ENCODE results near the gene TTK.

TTK gene

DNA sequence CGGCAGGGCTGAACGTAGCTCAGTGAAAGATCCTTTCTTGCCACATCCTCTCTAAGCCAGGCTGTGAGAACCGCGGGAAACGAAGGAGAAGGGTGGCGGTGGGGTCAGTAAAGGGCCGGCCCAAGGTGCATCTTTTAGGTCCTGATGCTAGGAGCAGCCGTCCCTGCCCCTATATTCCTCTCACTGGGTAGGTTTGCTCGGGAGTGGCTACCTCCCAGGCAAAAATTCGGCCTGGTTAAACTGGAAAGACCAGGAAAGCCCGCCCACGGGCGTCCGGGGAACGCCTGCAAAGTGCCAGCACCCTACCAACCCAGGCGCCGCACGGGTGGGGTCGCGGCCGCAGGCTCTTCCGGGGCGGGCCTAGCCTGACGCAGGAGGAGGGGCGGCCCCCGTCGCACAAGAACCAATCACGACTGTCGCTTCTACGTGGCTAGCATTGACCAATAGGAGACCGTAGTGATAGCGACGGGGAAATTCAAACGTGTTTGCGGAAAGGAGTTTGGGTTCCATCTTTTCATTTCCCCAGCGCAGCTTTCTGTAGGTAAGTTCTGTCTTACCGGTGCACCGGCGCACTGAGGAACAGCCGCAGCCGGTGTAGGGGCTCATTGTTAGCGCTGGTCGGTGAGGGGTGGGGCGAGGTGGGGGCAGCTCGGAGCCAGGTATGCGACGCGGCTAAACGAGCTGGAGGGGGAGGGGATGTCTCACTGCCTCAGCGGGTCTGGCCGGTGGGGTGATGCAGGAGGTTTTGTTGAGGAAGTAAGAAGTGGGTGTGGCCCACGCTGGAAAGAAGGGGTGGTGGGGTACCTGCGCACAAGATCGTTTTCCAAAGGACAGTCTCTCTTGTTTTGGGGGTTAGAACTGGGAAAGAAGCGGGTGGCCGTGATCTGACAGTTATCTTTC lies at the start of gene TTK:
TTK (plus strand) TSS at position 477 of the 900 bp plus-strand sequence. CDS start 1,195 bp downstream, outside the sequence.
- peak; percentile 80 to 82 for DNase-seq (ENCODE audit: low read depth in 1 of 2, low spot score in 1 of 2)

DNA sequence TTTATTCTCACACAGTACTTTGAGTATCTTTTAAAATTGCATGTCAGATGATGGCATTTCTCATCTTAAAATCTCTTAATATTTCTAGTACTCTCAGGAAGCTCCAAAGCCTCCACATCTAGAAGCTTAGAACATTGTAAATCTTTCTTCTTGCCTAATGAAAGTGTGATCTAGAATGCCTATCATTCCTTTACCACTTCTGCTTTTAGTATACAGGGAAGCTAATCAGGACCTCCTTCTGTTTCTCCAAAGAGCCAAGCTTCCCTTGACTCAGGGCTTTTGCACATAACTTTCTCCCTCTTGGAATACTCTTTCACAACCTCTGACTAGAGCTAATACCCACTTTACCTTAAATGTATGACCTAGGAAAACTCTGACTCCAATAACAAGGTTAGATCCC lies 49.6 kb upstream of the TTK start:
- no peak for DNase-seq (ENCODE audit: low read depth in 1 of 2, low spot score in 1 of 2)

DNA sequence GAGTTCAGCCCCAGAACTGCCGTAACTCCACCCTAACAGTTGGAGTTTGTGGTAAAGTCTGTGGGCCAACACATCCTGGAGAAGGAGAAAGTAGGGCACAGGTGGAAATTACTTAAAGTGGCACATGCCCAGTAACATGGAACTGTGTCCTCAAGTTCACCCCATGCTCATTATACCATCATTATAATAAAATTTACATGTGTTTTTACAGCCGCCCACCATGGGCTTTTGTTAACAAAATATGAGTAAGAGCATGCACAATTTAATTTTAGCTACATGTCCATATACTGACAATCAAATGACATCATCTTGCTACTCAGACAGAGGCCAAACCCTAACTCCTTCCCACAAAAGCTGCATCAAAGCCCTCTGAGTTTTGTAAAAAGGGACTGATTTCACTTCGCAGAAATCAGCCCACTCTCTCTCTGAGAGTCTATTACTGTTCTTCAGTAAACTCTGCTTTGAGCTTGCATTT lies 39.8 kb upstream of the TTK start:
- DNase-seq (ENCODE audit: low read depth in 1 of 2, low spot score in 1 of 2): no peak

DNA sequence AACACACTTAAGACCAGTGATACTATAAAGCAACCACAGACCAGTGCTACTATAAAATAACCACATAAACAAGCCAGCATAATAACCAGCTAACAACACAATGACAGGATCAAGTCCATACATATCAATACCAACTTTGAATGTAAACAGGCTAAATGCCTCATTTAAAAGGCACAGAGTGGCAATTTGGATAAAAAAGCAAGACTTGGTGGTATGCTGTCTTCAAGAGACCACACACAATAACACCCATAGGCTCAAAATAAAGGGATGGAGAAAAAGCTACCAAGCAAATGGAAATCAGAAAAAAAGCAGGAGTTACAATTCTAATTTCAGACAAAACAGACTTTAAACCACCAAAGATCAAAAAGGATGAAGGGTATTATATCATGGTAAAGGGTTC lies 37.3 kb upstream of the TTK start:
- DNase-seq (ENCODE audit: low read depth in 1 of 2, low spot score in 1 of 2): no peak

DNA sequence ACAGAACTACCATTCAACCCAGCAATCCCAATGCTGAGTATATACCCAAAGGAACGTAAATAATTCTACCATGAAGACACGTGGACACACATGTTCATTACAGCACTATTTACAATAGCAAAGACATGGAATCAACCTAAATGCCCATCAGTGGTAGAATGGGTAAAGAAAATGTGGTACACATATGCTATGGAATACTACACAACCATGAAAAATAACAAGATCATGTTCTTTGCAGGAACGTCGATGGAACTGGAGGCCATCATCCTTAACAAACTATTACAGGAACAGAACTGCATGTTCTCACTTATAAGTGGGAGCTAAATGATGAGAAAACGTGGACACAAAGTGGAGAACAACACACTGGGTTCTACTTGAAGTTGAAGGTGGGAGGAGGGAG lies 34.7 kb upstream of the TTK start:
- no peak for DNase-seq (ENCODE audit: low read depth in 1 of 2, low spot score in 1 of 2)

DNA sequence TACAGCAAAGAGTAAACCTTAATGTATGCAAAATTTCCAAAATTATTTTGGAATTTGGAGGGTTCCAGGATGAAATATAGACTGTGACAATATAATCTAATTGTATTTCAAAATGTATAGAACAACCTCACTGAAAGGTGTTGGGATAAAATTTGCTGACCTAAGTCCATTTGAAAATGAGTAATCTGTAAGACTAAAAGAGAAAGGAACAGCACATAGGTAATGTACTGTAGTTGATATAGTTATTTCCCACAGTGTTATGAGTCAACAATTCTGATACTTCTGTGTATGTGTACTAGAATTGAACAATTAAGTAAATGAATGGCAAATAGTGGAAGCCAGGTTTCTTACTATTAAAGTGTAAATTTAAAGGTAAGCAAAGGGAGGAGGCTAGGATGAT lies 33.3 kb upstream of the TTK start:
- no peak for DNase-seq (ENCODE audit: low read depth in 1 of 2, low spot score in 1 of 2)

DNA sequence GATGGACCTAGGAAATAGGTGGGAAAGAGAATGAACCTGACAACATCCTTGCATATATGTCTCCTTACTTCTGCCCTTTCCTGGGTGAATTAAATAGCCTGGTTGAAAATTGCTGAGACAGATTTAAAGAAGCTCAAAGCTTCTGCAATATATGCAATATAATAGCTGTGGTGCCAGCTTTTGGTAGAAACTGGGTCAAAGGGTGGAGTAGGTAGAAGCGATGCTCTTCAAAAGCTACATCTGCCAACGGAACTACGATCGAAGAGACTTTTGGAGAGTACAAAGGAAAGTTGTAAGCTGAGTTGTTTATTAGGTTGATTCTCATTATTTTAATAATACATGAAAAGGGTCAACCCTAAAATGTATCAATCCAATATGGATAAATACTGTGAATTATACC lies 22.8 kb upstream of the TTK start:
- no peak for DNase-seq (ENCODE audit: low read depth in 1 of 2, low spot score in 1 of 2)

DNA sequence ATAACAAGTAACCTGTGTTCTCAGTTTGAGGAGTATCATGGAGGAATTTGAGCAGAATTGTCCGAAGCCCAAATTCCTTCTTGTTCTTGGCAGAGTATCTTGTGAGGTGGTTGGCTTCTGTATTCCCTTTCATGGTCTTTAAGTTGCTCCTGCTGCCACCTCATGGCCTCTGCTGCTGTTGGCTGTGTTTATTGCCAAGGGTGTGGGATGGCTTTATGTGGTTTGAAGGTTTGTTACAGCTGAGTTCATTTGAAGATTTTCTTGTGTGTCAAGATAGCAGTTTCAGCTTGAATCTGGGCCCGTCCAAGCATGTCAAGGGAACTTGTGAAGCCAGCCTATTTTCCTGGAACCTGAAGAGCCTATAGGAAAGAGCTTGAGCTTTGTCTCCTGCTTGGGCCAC lies 20.2 kb upstream of the TTK start:
- no peak for DNase-seq (ENCODE audit: low read depth in 1 of 2, low spot score in 1 of 2)

DNA sequence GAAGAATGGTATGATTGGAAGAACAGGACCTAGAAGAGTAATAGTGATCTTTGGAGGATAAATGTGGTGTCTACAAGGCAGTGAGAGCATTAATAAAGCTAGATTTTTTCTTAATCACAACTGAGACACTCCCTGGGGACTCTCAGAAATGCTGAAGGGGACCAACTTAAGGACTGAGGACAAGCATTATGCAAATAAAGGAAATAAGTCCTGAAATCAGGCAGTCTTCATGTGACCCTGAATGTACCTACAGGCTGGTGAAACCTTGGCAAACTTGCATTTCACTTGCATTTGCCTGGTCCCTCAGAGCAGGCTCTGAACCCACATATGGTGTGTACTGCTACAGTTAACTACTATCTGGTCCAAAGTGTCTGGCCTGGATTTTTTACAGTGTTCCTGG lies 19.3 kb upstream of the TTK start:
- DNase-seq (ENCODE audit: low read depth in 1 of 2, low spot score in 1 of 2): no peak

DNA sequence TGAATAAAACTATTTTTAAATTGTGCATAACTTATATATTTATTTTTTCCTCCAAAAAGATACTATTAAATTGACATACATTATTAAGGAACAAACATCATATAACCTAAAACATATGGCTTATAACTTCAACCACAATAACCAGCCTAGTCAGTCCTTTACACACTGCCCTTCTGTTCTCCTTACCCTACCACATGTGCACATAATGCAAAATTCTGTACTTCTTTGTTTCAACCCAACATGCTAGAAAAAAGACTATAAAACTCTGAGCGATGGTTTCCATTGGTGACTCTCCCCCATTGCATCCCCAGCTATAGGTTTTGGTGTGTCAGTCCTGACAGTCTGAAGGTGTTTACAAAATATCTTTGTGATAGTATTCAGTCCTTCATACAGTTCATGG lies 14.8 kb upstream of the TTK start:
- no peak for DNase-seq (ENCODE audit: low read depth in 1 of 2, low spot score in 1 of 2)

DNA sequence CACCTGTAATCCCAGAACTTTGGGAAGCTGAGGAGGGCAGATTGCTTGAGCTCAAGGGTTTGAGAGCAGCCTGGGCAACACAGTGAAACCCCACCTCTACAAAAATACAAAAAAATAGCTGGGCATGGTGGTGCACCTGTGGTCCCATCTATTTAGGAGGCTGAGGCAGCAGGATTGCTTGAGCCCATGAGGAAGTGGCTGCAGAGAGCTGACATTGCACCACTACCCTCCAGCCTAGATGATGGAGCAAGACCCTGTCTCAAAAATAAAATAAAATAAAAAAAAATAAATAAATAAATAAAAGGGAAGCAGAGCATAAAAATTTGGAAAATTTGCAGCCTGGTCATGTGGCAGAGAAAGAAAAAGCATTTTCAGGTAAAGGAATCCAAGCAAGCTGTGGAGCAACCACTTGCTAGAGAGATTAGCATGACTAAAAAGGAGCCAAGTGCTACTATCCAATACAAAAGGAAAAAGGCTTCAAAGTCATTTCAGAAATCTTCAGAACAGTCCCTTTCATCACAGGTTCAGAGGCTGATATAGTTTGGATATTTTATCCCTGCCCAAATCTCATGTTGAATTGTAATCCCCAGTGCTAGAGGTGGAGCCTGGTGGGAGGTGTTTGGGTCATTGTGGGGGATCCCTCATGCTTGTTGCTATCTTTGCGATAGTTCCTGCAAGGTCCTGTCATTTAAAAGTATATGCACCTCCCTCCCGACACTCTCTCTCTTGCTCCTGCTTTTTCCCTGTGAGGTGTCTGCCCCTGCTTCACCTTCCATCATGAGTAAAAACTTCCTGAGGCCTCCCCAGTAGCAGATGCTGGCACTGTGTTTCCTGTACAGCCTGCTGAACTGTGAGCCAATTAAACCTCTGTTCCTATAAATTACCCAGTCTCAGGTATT lies 11.2 kb upstream of the TTK start:
- DNase-seq (ENCODE audit: low read depth in 1 of 2, low spot score in 1 of 2): no peak

DNA sequence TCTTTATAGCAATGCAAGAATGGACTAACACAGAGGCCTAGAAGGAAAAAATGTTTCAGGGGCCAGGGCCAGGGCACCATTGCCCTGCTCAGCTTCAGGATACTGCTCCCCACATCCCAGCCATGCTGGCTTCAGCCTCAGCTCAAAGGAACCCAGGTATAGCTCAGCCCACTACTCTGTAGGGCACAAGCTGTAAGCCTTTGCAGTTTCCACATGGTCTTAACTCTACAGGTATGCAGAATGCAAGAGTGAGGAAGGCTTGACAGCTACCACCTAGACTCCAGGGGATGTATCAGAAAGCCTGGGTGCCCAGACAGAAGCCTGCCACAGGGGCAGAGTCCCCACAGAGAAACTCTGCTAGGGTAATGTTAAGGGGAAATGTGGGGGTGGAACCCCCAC lies 10.5 kb upstream of the TTK start:
- DNase-seq (ENCODE audit: low read depth in 1 of 2, low spot score in 1 of 2): no peak

DNA sequence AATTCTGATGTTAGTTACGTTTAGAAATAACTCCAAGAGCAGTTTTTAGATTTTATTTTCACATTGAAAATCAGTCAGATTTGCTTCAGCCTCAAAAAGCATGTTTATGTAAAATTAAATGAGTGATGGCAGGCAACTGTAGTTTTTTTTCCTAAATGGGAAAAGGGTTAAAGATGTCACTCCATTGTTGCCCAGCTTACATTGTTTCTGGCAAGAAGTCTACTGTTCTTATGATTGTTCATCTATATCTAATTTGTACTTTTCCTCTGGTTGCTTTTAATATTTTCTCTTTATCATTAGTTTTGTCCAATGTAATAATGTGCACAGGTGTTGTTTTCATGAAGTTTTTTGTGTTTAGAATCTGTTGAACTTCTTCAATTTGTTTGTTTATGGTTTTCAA lies 6.7 kb upstream of the TTK start:
- DNase-seq (ENCODE audit: low read depth in 1 of 2, low spot score in 1 of 2): no peak

DNA sequence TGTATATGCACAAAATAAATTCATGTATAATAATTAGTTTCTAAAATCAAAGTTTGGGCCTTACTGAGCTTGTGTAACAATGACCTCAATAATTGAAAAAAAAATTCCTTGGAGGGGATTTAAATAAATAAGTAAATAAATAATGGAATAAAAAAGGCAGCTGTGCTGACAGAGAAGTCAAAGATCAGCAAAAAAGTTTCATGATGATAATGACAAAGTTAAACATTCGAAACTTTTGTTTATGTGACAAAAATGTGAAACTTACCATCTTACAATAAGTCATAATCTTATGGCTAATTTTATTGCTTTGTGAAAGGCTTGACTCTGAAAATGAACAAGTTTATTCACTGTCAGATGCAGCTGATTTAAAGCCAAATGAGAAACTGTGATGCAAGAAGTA lies 3.1 kb upstream of the TTK start:
- no peak for DNase-seq (ENCODE audit: low read depth in 1 of 2, low spot score in 1 of 2)

DNA sequence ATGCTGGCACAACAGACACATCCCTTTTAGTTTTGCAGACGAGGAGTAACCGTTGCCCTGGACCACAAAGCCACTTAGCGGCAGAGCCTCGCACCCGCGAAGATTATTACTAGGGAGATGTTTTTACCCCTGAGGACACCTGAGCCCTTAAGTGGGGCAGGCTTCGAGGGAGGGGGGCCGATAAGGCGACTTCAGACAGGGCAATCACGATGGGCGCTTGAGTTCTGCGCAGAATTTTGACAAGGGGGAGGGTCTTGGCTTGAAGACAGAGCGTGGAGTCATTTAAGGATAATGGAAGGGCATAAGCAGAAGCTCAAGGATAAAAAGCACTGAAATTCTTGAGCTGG lies 650 bp upstream of the TTK start:
- DNase-seq (ENCODE audit: low read depth in 1 of 2, low spot score in 1 of 2): no peak

DNA sequence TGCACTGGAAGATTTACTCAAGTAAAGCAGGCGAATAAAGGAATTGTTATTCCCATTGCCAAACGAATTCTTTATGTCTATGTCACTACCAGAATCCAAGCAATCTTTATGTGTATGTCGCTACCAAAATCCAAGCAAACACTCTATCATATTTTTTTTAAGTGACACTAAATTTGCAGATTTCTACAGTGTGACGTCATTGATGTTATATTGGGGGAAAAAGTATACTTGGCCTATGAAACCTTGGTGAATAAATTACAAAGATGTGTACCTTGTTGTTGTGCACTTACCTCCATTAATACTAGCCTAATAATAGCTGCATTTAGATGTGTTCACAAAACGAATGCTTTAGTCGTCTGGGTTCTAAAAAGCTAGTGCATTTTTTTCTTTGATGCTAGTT lies 957 bp downstream of the TTK start:
- no peak for DNase-seq (ENCODE audit: low read depth in 1 of 2, low spot score in 1 of 2)

DNA sequence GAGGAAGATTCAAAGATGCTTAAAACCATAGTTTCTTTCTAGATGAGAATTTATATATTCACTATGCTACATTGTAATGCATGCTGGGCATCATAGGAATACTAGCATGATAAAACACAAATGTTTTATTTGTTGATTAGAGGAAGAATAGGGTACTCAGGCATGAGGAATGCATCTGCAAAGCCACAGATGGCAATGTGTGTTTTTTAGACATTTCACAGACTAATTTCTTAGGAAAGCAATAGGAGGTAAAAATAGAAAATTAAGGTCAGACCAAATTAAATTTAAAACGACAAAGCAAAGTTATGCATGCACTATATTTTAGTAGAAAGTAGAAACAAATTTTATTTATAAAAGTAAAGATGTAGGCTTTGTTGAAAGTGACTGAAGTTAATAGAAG lies 2.1 kb downstream of the TTK start:
- no peak for DNase-seq (ENCODE audit: low read depth in 1 of 2, low spot score in 1 of 2)

DNA sequence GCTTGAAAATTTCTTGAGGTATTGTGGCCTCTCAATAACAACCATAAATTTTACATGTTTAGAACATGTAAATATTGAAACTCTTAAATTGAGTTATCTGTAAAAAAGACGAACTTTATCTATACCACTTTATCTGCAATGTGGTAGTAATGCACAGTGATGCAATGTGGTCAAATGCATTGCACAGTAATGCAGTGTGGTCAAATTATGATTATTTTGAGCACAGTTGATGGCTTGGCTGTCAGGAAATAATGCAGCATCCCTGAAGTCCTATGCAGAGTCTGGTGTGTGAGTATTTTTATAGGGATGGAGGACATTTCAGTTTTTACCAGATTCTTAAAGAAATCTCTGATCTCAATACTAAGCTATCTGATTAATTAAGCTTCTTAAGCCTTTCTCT lies 5.1 kb downstream of the TTK start:
- DNase-seq (ENCODE audit: low read depth in 1 of 2, low spot score in 1 of 2): no peak

DNA sequence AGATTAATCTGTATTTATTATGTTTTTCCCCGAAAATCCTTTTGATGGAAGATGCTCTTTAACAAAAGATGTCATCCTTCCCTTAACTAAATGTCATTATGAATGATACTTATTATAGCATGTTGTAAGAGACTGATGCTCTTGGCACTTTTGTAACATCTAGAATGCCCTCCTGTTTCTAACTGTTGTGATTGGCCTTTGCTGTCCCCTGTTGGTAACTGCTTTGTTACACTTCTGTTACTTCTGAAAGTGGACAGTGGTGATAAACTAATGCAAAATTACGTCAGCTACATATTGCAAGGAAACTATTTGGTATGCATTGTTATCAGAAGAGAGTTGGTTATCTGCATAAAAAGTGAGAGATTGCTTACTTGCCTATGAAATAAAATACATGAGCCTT lies 5.8 kb downstream of the TTK start:
- DNase-seq (ENCODE audit: low read depth in 1 of 2, low spot score in 1 of 2): no peak

DNA sequence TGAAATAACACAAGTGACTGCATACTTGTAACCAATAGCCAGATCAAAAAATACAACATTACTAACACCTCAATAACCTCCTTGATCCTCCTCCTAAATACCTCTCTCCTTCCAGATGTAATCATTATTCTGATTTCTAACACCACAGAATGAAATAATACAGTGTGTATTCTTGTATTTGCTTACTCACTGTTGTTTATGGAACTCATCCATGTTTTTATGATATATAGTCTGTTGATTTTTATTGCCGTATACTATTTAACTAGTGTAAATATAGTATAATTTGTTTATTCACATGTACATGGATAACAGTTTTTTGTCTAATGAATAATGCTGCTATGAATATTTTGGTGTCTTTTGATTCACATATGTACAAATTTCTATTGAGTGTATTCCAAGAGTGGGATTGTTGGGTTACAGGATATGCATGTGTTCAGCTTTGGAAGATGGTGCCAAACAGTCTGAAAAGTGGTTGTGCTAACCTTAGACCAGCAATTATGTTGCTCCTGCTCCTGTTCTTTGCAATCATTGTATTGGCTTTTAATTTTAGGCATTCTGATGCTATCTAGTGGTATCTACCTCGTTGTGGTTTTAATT lies 11.5 kb downstream of the TTK start:
- DNase-seq (ENCODE audit: low read depth in 1 of 2, low spot score in 1 of 2): no peak

DNA sequence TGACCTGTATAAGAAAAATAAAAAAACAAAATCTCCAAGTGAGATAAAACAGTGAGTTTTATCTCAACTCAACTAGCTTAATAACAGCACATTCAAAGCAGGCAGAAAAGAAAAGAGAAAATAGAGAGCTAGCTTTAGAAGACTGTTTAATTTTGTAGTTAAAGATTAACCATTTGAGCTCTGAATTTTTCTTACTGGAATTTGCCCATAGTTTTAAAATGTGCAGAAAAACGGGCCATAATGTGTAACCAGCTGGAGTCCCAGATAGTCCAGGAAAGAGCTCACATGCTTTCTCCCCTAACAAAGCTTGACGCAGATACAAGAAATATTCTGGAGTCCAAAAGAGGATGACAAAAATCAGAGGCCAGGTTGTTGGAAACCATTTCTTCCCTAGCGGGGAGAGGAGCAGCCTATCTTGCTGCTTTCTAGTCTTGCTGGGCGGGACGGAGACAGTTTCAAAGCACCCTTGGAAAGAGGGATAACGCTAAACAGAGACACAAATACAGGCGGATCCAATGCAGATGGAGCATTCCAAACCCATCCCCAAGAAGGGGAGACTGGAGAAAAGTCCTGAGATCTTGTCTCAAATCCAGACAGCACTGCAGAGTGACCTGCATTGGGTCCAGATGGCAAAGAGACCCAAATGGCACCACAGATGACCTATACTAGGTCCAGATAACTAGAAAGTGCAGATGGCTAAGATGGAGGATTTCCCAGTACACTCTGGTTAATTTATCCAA lies 16.1 kb downstream of the TTK start:
- no peak for DNase-seq (ENCODE audit: low read depth in 1 of 2, low spot score in 1 of 2)

Measured in stimulated activated CD4-positive, alpha-beta T cell treated with anti-CD3 and anti-CD28 coated beads, Interleukin-15, amount 100 ng/mL, for 1 hour (primary cell).